Vagina (tissue), 2 donors: ENCODE measurements around the gene NCR3LG1.

ENCODE experiments used
- CTCF ChIP-seq, 3 experiments: fragments of 450-650 bp in 2 of 3; fragments of 200-600 bp in 1 of 3; sonication (generic) in 1 of 3; IDR thresholded peaks; one replicate each; pipeline ENCODE4 v1.5.1; 2017 to 2019; ENCODE audit warnings: antibody characterized with exemption in 3 of 3, mild to moderate bottlenecking in 2 of 3, moderate library complexity in 2 of 3
- POLR2AphosphoS5 ChIP-seq, 2 donors: sonication (generic); formaldehyde crosslinking; IDR thresholded peaks; one replicate each; pipeline ENCODE4 v1.9.0; 2017; ENCODE audit warnings: antibody characterized with exemption in 2 of 2, mild to moderate bottlenecking in 2 of 2, low read depth in 1 of 2; ENCODE audit not compliant: insufficient read depth in 1 of 2

DNA sequence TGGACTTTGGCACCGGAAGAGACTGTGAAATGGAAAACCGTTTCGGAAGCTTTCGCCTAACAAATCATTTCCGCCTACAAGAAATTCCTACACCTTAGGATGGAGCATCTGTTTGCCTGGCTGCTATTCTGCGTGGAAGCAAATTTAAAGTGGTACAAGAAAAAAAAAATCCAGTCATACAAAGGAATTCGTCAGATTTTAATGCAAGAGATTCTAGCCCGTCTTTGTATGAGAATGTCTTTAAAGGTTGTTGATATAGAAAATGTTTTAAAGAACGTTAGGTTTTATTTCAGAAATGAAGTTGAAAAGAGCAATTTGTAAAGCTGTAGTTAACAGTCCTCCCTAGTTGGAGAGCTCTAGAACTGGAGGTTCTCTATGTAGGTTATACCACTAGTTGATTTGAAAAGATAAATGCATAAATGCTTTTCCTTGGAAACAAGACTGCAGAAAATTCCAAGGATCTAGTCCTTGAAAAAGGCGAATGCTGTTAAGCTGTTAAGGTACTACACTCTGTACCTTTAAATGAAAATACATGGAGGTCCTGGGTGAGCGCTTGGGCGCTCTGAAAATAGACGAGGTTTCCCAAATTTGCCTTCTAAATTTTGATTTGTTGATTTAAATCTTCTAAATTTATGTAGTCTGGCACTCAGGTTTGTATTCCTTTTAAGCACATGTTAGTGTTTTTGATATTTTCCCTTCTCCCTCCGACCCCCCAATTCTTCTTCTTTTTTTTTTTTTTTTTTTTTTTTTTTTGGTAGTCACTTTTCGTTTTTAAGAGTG, 2.4 kb downstream of the NCR3LG1 start:
- TF ChIP-seq CTCF (IDR thresholded peaks at IDR 0.05) (no peak), POLR2AphosphoS5 (IDR thresholded peaks at IDR 0.05; ENCODE audit: insufficient read depth in 1 of 2, low read depth in 1 of 2) (peak in 1 of 2 donors; percentile 13)
